ENCODE measurements around the gene KIAA0825. TPM values are rescaled to one million over a fixed set of nuclear protein-coding genes. Genes with fewer than 3 reads are reported as not detected.

KIAA0825 gene
- total and polyA plus RNA-seq, 2 of the 8 experiments (the other 6 are each of a cell fraction or from before 2014, with no cell fraction given): 0.60 to 1.0 TPM

GRCh38 chr5:94473936-94474335 lies 144.5 kb downstream of the KIAA0825 start (continued):
- no peak for TF ChIP-seq JUN (IDR thresholded peaks at IDR 0.05; ENCODE audit: low read depth, low read length)
- no peak for TF ChIP-seq EZH2 (IDR thresholded peaks at IDR 0.05; ENCODE audit: low read depth, low read length, severe bottlenecking)
- TF ChIP-seq GABPA (IDR thresholded peaks at IDR 0.05; ENCODE audit: borderline replicate concordance, insufficient read depth, low read length): no peak
- TF ChIP-seq YY1 (IDR thresholded peaks at IDR 0.05; ENCODE audit: low read depth, low read length): no peak
